Spleen (tissue), 11 donors: ENCODE results near the gene FAM24B. TPM values are rescaled to one million over a fixed set of nuclear protein-coding genes. Genes with fewer than 3 reads are reported as not detected.

Experiments
- DNase-seq: peaks from one replicate; pipeline ENCODE4 v3.0.0-alpha.2; 2020
- H3K27ac ChIP-seq, 8 donors: fragments of 200-600 bp; sonication (generic) in 7 of 8; 1 replicate in 4 of 8; 2 replicates in 4 of 8; pipeline versions ENCODE4 v1.5.0 to v1.8.0; 2016 to 2021; ENCODE audit warnings: inconsistent platforms in 4 of 8, mild to moderate bottlenecking in 4 of 8, moderate library complexity in 1 of 8
- H3K27me3 ChIP-seq, 7 donors: fragments of 200-600 bp; sonication (generic) in 6 of 7; replicated peaks in 1 of 7; 1 replicate in 4 of 7; 2 replicates in 3 of 7; pipeline versions ENCODE4 v1.5.0 to v1.8.0; 2016 to 2021; ENCODE audit warnings: inconsistent platforms in 3 of 7, mild to moderate bottlenecking in 1 of 7
- H3K36me3 ChIP-seq, 6 donors: fragments of 200-600 bp; sonication (generic) in 5 of 6; 1 replicate in 4 of 6; 2 replicates in 2 of 6; pipeline versions ENCODE4 v1.5.0 to v1.8.0; 2016 to 2021; ENCODE audit warnings: inconsistent platforms in 2 of 6
- H3K4me1 ChIP-seq, 6 donors: fragments of 200-600 bp; sonication (generic) in 5 of 6; 1 replicate in 3 of 6; 2 replicates in 3 of 6; pipeline versions ENCODE4 v1.5.0 to v1.8.0; 2016 to 2021; ENCODE audit warnings: inconsistent platforms in 3 of 6
- H3K4me3 ChIP-seq, 8 donors: fragments of 200-600 bp; sonication (generic) in 7 of 8; 1 replicate in 4 of 8; 2 replicates in 4 of 8; pipeline versions ENCODE4 v1.5.0 to v1.8.0; 2016 to 2021; ENCODE audit warnings: inconsistent platforms in 4 of 8, mild to moderate bottlenecking in 4 of 8, moderate library complexity in 2 of 8
- H3K9me3 ChIP-seq, 8 donors: fragments of 200-600 bp; sonication (generic) in 7 of 8; 1 replicate in 4 of 8; 2 replicates in 4 of 8; pipeline versions ENCODE4 v1.5.0 to v1.8.0; 2016 to 2021; ENCODE audit warnings: inconsistent platforms in 4 of 8
- CTCF ChIP-seq, 11 experiments: fragments of 200-600 bp in 7 of 11; fragments of 450-650 bp in 4 of 11; sonication (generic) in 4 of 11; IDR thresholded peaks in 8 of 11; conservative IDR thresholded peaks in 3 of 11; 1 replicate in 7 of 11; 2 replicates in 4 of 11; pipeline versions ENCODE4 v1.4.0 to v1.8.0; 2016 to 2021; ENCODE audit warnings: antibody characterized with exemption in 11 of 11, inconsistent platforms in 4 of 11, mild to moderate bottlenecking in 1 of 11
- POLR2A ChIP-seq, 3 donors: fragments of 450-650 bp; IDR thresholded peaks; one replicate each; pipeline ENCODE4 v1.5.1; 2017; ENCODE audit warnings: antibody characterized with exemption in 3 of 3, mild to moderate bottlenecking in 1 of 3
- POLR2AphosphoS5 ChIP-seq, 3 donors: sonication (generic); formaldehyde crosslinking; IDR thresholded peaks; one replicate each; pipeline ENCODE4 v1.5.1; 2017; ENCODE audit warnings: antibody characterized with exemption in 3 of 3
- WGBS, 5 donors: extraction: QIAGEN DNeasy Blood & Tissue Kit in 3 of 5; methylation state at CpG; one replicate each; pipeline versions ENCODE4 v1.1.5 to v1.1.7; 2013 to 2018; 5-methylcytosine and 5-hydroxymethylcytosine counted together
- intact Hi-C: fragments of 100-400 bp; cut with DNase I; formaldehyde crosslinking; loops from one replicate; pipeline ENCODE4 v1.15.0; 2023; ENCODE audit warnings: low total_unique reads
- polyA plus RNA-seq, 3 donors: library from polyadenylated mRNA; stranded (reverse); fragments of 200-250 nt; gene quantifications; one replicate each; pipeline ENCODE4 v1.2.1, GENCODE V29; 2013
- total RNA-seq, 7 donors: library from RNA; depleted of rRNA in 3 of 7; stranded (reverse); fragments of >200 nt in 3 of 7; fragmentation: NEBNext Ultra II Directional in 4 of 7; extraction: Animal tissue kit (Norgen Biotek cat#: 25700) in 4 of 7; gene quantifications; one replicate each; pipeline versions ENCODE4 v1.1.0 to v1.2.1, GENCODE V29; 2016 to 2021
- donor health status: healthy with polysubstance abuse.
- donor health status: DM: no; HTN: no; CAD: no; lungs with moderate emphysema.
- donor health status: DM: no; HTN: no; CAD: no.
- donor health status: Bipolar disorder and iron deficiency.
- donor health status: healthy.
- donor health status: DM: no; HTN: no; CAD: no.
- donor health status: DM: yes; HTN: yes; CAD: no.

The FAM24B gene
- total and polyA plus RNA-seq, 10 donors = 2.8 to 8.5 (median 5.7) TPM

GRCh38 chr10:122822973-122823690 is 56.2 kb downstream of the FAM24B start:
- Histone ChIP-seq H3K4me3 (no peak overlapping the region), H3K27me3 (peaks cover 0 to 46% (median 8%) of the 10 kb centered on the region in 7 donors), H3K4me1 (no peaks in the 10 kb centered on the region), H3K9me3 (no peaks in the 10 kb centered on the region), H3K27ac (no peak overlapping the region), H3K36me3 (no peaks in the 10 kb centered on the region)
- intact Hi-C loops = no loop called here
- TF ChIP-seq POLR2AphosphoS5 (IDR thresholded peaks at IDR 0.05) = no peak
- DNase-seq = no peak
- WGBS, 5 donors = 81 to 86% (median 83%) methylated on average over 6 to 11 of the region's 11 CpGs

- no peaks in the 10 kb centered on the region for H3K9me3 ChIP-seq
- no peak for DNase-seq
- TF ChIP-seq POLR2AphosphoS5 (IDR thresholded peaks at IDR 0.05) (no peak), CTCF (IDR thresholded peaks at IDR 0.05 in 8 of 11, conservative IDR thresholded peaks at IDR 0.05 in 3 of 11) (no peak)
- no peak overlapping the region for H3K4me3 ChIP-seq
- no peaks in the 10 kb centered on the region for H3K36me3 ChIP-seq
- H3K27ac ChIP-seq = no peak overlapping the region
- intact Hi-C loops = no loop called here
- no peaks in the 10 kb centered on the region for H3K4me1 ChIP-seq
- H3K27me3 ChIP-seq = peaks cover 0 to 55% (median 5%) of the 10 kb centered on the region in 7 donors
- 71 to 82% (median 76%) methylated on average over 3 of the region's 3 CpGs for WGBS, 5 donors
Observed at GRCh38 chr10:122821808-122822207, 57.6 kb downstream of the FAM24B start.

- Histone ChIP-seq H3K27ac (no peak overlapping the region), H3K4me1 (no peaks in the 10 kb centered on the region), H3K9me3 (no peaks in the 10 kb centered on the region), H3K36me3 (no peaks in the 10 kb centered on the region), H3K4me3 (no peak overlapping the region), H3K27me3 (peaks cover 0 to 35% (median 5%) of the 10 kb centered on the region in 7 donors)
- intact Hi-C loops = no loop called here
- WGBS, 5 donors = 61 to 71% (median 63%) methylated on average over 5 of the region's 5 CpGs
- TF ChIP-seq POLR2A (IDR thresholded peaks at IDR 0.05) (no peak), POLR2AphosphoS5 (IDR thresholded peaks at IDR 0.05) (no peak), CTCF (IDR thresholded peaks at IDR 0.05 in 8 of 11, conservative IDR thresholded peaks at IDR 0.05 in 3 of 11) (no peak)
- DNase-seq = no peak
Observed at GRCh38 chr10:122815458-122815857, 63.9 kb downstream of the FAM24B start.

- H3K9me3 ChIP-seq = no peaks in the 10 kb centered on the region
- TF ChIP-seq POLR2A (IDR thresholded peaks at IDR 0.05) (no peak), CTCF (IDR thresholded peaks at IDR 0.05 in 8 of 11, conservative IDR thresholded peaks at IDR 0.05 in 3 of 11) (no peak), POLR2AphosphoS5 (IDR thresholded peaks at IDR 0.05) (no peak)
- no peak for DNase-seq
- intact Hi-C loops = no loop called here
- H3K27ac ChIP-seq = no peak overlapping the region
- no peak overlapping the region for H3K4me3 ChIP-seq
- H3K36me3 ChIP-seq = no peaks in the 10 kb centered on the region
- 64 to 89% (median 79%) methylated on average over 2 of the region's 2 CpGs for WGBS, 5 donors
- H3K4me1 ChIP-seq = no peaks in the 10 kb centered on the region
- H3K27me3 ChIP-seq = peaks cover 0 to 27% (median 5%) of the 10 kb centered on the region in 7 donors
Observed at GRCh38 chr10:122814493-122814892, 64.9 kb downstream of the FAM24B start.
